Fibroblast of the aortic adventitia (primary cell): ENCODE data around the gene LMF2. TPM values are rescaled to one million over a fixed set of nuclear protein-coding genes. Genes with fewer than 3 reads are reported as not detected.

Experiments
- DNase-seq: peaks from one replicate; pipeline ENCODE4 v3.0.0-alpha.2; 2010; ENCODE audit warnings: low read depth
- H3K4me3 ChIP-seq: 2 replicates; pipeline ENCODE4 v1.5.1; 2011; ENCODE audit warnings: low read depth, mild to moderate bottlenecking, control low read depth, low read length, moderate library complexity
- CTCF ChIP-seq: IDR thresholded peaks from 2 replicates; pipeline ENCODE4 v1.5.1; 2011; ENCODE audit warnings: mild to moderate bottlenecking, low read length, control low read depth, inconsistent platforms; ENCODE audit not compliant: insufficient read depth
- total RNA-seq: library from RNA; depleted of rRNA; stranded (reverse); fragments of >200 nt; gene quantifications from 2 replicates; pipeline ENCODE4 v1.2.3, GENCODE V29; 2012; ENCODE audit warnings: low replicate concordance

LMF2 gene
- total RNA-seq, 1 donor, result 50.6 TPM

- no peak for DNase-seq
- no peak for TF ChIP-seq CTCF
- no peak overlapping the region for H3K4me3 ChIP-seq
Measured at GRCh38 chr22:50464451-50464850, 43.1 kb downstream of the LMF2 start.

GRCh38 chr22:50463188-50463900, 44.2 kb downstream of the LMF2 start:
- no peak overlapping the region for H3K4me3 ChIP-seq
- TF ChIP-seq CTCF, result no peak
- DNase-seq, result no peak

- DNase-seq, result no peak
- no peak overlapping the region for H3K4me3 ChIP-seq
- no peak for TF ChIP-seq CTCF
Measured at GRCh38 chr22:50461979-50462540, 45.4 kb downstream of the LMF2 start.

- TF ChIP-seq CTCF, result no peak
- H3K4me3 ChIP-seq, result no peak overlapping the region
- DNase-seq, result no peak
Measured at GRCh38 chr22:50461536-50461935, 46.0 kb downstream of the LMF2 start.

- DNase-seq, result no peak
- no peak overlapping the region for H3K4me3 ChIP-seq
- TF ChIP-seq CTCF, result no peak
Measured at GRCh38 chr22:50460938-50461337, 46.6 kb downstream of the LMF2 start.

GRCh38 chr22:50459496-50460140, 47.9 kb downstream of the LMF2 start:
- no peak for DNase-seq
- H3K4me3 ChIP-seq, result no peak overlapping the region
- TF ChIP-seq CTCF, result no peak
